SK-N-SH (cell line): ENCODE results near the gene TPP2. TPM values are rescaled to one million over a fixed set of nuclear protein-coding genes. Genes with fewer than 3 reads are reported as not detected.

Experiments used
- CTCF ChIA-PET: fragments of 300-600, 350-600 bp; formaldehyde crosslinking; extraction: SDS; loops from one replicate; lab custom pipeline; 2021; lab: Yijun Ruan, JAX
- POLR2A ChIA-PET: fragments of 350-600 bp; sonication (Branson Sonifier 250); formaldehyde crosslinking; extraction: SDS; loops from one replicate; lab custom pipeline; 2020; ENCODE audit warnings: antibody characterized with exemption, inconsistent platforms; lab: Yijun Ruan, JAX
- DNase-seq: peaks from one replicate; pipeline ENCODE4 v3.0.0; 2012
- H2AFZ ChIP-seq: fragments of 200-600 bp; sonication (generic); 2 replicates; pipeline ENCODE4 v1.8.1; 2016; ENCODE audit warnings: antibody characterized with exemption, mild to moderate bottlenecking, low read depth
- H3F3A ChIP-seq: fragments of 200-600 bp; sonication (generic); replicated peaks from 2 replicates; pipeline ENCODE3; 2016; ENCODE audit warnings: antibody characterized with exemption, mild to moderate bottlenecking; ENCODE audit not compliant: insufficient read depth
- H3K27ac ChIP-seq, 2 experiments: fragments of 200-500 bp in 1 of 2; fragments of 200-600 bp in 1 of 2; sonication (Bioruptor generic) in 1 of 2; sonication (generic), shearing (Covaris generic) in 1 of 2; 2 replicates each; pipeline versions ENCODE4 v1.5.1 to v1.6.1; 2014 to 2016; ENCODE audit warnings: low read depth in 2 of 2, inconsistent platforms in 1 of 2, low read length in 1 of 2, mild to moderate bottlenecking in 1 of 2, mixed read lengths in 1 of 2
- H3K27me3 ChIP-seq: fragments of 200-600 bp; sonication (generic), shearing (Covaris generic); 2 replicates; pipeline ENCODE4 v1.6.1; 2016; ENCODE audit warnings: mixed run types; ENCODE audit not compliant: insufficient read depth
- H3K36me3 ChIP-seq, 2 experiments: fragments of 200-500 bp in 1 of 2; fragments of 200-600 bp in 1 of 2; sonication (Bioruptor generic) in 1 of 2; sonication (generic) in 1 of 2; replicated peaks in 1 of 2; 2 replicates each; pipeline versions ENCODE3 to v1.5.1; 2014 to 2016; ENCODE audit warnings: low read length in 1 of 2, mild to moderate bottlenecking in 1 of 2; ENCODE audit not compliant: insufficient read depth in 2 of 2, control insufficient read depth in 1 of 2
- H3K4me1 ChIP-seq, 2 experiments: fragments of 200-500 bp in 1 of 2; fragments of 200-600 bp in 1 of 2; sonication (Bioruptor generic) in 1 of 2; sonication (generic), shearing (Covaris generic) in 1 of 2; 2 replicates each; pipeline versions ENCODE4 v1.5.1 to v1.6.1; 2014 to 2016; ENCODE audit warnings: low read depth in 1 of 2, low read length in 1 of 2, mixed run types in 1 of 2; ENCODE audit not compliant: insufficient read depth in 2 of 2, control insufficient read depth in 1 of 2
- H3K4me2 ChIP-seq: fragments of 200-600 bp; sonication (generic), shearing (Covaris generic); 2 replicates; pipeline ENCODE4 v1.6.1; 2017; ENCODE audit warnings: mixed run types
- H3K4me3 ChIP-seq, 2 experiments: fragments of 200-500 bp in 1 of 2; fragments of 200-600 bp in 1 of 2; sonication (Bioruptor generic) in 1 of 2; sonication (generic), shearing (Covaris generic) in 1 of 2; 2 replicates each; pipeline versions ENCODE4 v1.5.1 to v1.8.1; 2014 to 2016; ENCODE audit warnings: low read depth in 2 of 2, inconsistent platforms in 1 of 2, low read length in 1 of 2, mild to moderate bottlenecking in 1 of 2, mixed read lengths in 1 of 2, moderate library complexity in 1 of 2
- H3K79me2 ChIP-seq: fragments of 200-600 bp; sonication (generic); 2 replicates; pipeline ENCODE4 v1.8.1; 2017; ENCODE audit warnings: mild to moderate bottlenecking; ENCODE audit not compliant: insufficient read depth
- H3K9ac ChIP-seq: fragments of 200-600 bp; sonication (generic); 2 replicates; pipeline ENCODE4 v1.6.1; 2017; ENCODE audit warnings: mixed run types
- H3K9me2 ChIP-seq: fragments of 200-600 bp; sonication (generic); 2 replicates; pipeline ENCODE4 v1.6.1; 2017; ENCODE audit warnings: mixed run types
- H3K9me3 ChIP-seq: fragments of 200-600 bp; sonication (generic); 2 replicates; pipeline ENCODE4 v1.6.1; 2017; ENCODE audit warnings: mixed run types, mild to moderate bottlenecking, moderate library complexity
- H4K20me1 ChIP-seq: fragments of 200-600 bp; sonication (generic); 2 replicates; pipeline ENCODE4 v1.6.1; 2017; ENCODE audit warnings: mild to moderate bottlenecking, mixed run types; ENCODE audit not compliant: insufficient read depth
- CHD2 ChIP-seq: fragments of 150-350 bp; IDR thresholded peaks from 2 replicates; pipeline ENCODE4 v1.6.1; 2018; ENCODE audit warnings: low read length; ENCODE audit not compliant: partially characterized antibody
- EP300 ChIP-seq, 2 experiments: IDR thresholded peaks; 2 replicates each; pipeline versions ENCODE4 v1.4.0 to v1.6.1; 2012; ENCODE audit warnings: borderline replicate concordance in 1 of 2, low read depth in 1 of 2, low read length in 1 of 2
- RAD21 ChIP-seq: IDR thresholded peaks from 2 replicates; pipeline ENCODE4 v1.6.1; 2012; ENCODE audit warnings: mild to moderate bottlenecking, low read length
- RCOR1 ChIP-seq: fragments of 150-350 bp; IDR thresholded peaks from 2 replicates; pipeline ENCODE4 v1.6.1; 2017; ENCODE audit warnings: antibody characterized with exemption, low read length
- REST ChIP-seq: IDR thresholded peaks from 2 replicates; pipeline ENCODE4 v1.6.1; 2012; ENCODE audit warnings: mild to moderate bottlenecking, low read depth, low read length, moderate library complexity
- SMC3 ChIP-seq: IDR thresholded peaks from 2 replicates; pipeline ENCODE4 v1.6.1; 2012; ENCODE audit warnings: low read depth, low read length, improper control_type of control experiment
- TEAD4 ChIP-seq: IDR thresholded peaks from 2 replicates; pipeline ENCODE4 v1.4.0; 2012; ENCODE audit warnings: mild to moderate bottlenecking, borderline replicate concordance; ENCODE audit not compliant: insufficient read depth
- WGBS: methylation state at CpG from one replicate; pipeline ENCODE4 v1.1.6; 2017; ENCODE audit warnings: low lambda C conversion rate; 5-methylcytosine and 5-hydroxymethylcytosine counted together
- polyA plus RNA-seq, 3 experiments: library from polyadenylated mRNA; depleted of rRNA; stranded (reverse); fragments of >200 nt; gene quantifications; 2 replicates each; pipeline ENCODE4 v1.2.3, GENCODE V29; 2012
- TF ChIP-seq, protein P1 (sequence below): fragments of 200-600 bp; sonication (generic); IDR thresholded peaks from 2 replicates; pipeline ENCODE4 v1.6.1; 2017; ENCODE audit warnings: antibody characterized with exemption, mild to moderate bottlenecking, moderate library complexity
- TF ChIP-seq, protein P2 (sequence below): IDR thresholded peaks from 2 replicates; pipeline ENCODE4; 2012

The TPP2 gene
- polyA plus RNA-seq, 1 of the 3 experiments (the other 2 are of a cell fraction): 8.3 TPM

DNA sequence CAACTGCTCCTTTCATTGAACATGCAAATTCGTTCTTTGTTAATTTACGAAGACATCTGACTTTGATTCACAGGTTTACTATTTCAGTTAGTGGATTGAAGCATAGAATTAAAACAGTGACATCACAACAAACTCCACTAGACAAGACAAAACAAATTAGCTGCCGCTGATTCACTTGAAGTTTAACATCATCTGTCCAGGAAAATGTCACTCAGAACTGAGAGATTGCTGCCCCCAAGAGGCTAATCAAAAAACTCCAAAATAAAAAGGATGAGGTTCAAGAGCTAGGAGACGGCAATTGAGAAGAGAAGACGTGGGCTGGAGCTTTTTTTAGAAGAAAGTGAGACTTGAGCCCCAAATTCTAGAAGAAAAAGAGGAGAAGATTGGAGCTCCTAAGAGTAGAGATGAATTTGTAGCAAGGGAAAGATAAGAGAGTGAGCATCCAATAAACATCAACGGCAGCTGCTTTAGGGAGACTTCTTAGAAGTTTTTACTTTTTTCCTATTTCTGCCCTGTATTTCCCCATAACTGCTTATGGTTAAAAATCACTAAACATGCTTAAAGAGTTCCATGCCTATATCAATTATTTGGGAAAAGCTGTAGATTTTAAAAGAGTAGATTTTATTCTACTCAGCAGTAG is 40.8 kb upstream of the TPP2 start:
- Histone ChIP-seq H3K4me2 (no peak overlapping the region), H3K4me3 (no peak overlapping the region), H3K9ac (no peak overlapping the region), H3K79me2 (no peaks in the 10 kb centered on the region), H3K36me3 (no peaks in the 10 kb centered on the region), H3F3A (no peaks in the 10 kb centered on the region), H2AFZ (no peak overlapping the region), H3K9me2 (no peaks in the 10 kb centered on the region), H3K27ac (peak overlapping the region in 1 of 2 experiments; percentile 55; a peak in 2 of 4 replicates), H4K20me1 (no peaks in the 10 kb centered on the region), H3K27me3 (no peaks in the 10 kb centered on the region), H3K9me3 (no peaks in the 10 kb centered on the region), H3K4me1 (peaks cover 0 to 2% of the 10 kb centered on the region in 2 experiments; a peak in 2 of 4 replicates)
- TF ChIP-seq, protein P1, sequence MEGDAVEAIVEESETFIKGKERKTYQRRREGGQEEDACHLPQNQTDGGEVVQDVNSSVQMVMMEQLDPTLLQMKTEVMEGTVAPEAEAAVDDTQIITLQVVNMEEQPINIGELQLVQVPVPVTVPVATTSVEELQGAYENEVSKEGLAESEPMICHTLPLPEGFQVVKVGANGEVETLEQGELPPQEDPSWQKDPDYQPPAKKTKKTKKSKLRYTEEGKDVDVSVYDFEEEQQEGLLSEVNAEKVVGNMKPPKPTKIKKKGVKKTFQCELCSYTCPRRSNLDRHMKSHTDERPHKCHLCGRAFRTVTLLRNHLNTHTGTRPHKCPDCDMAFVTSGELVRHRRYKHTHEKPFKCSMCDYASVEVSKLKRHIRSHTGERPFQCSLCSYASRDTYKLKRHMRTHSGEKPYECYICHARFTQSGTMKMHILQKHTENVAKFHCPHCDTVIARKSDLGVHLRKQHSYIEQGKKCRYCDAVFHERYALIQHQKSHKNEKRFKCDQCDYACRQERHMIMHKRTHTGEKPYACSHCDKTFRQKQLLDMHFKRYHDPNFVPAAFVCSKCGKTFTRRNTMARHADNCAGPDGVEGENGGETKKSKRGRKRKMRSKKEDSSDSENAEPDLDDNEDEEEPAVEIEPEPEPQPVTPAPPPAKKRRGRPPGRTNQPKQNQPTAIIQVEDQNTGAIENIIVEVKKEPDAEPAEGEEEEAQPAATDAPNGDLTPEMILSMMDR: peak; percentile 64
- TF ChIP-seq RAD21: peak; percentile 92
- TF ChIP-seq SMC3: peak; percentile 70
- no peak for TF ChIP-seq REST
- TF ChIP-seq CHD2: peak; percentile 32
- TF ChIP-seq EP300 (IDR thresholded peaks at IDR 0.05; ENCODE audit: borderline replicate concordance in 1 of 2, low read depth in 1 of 2, low read length in 1 of 2): no peak
- TF ChIP-seq, protein P2, sequence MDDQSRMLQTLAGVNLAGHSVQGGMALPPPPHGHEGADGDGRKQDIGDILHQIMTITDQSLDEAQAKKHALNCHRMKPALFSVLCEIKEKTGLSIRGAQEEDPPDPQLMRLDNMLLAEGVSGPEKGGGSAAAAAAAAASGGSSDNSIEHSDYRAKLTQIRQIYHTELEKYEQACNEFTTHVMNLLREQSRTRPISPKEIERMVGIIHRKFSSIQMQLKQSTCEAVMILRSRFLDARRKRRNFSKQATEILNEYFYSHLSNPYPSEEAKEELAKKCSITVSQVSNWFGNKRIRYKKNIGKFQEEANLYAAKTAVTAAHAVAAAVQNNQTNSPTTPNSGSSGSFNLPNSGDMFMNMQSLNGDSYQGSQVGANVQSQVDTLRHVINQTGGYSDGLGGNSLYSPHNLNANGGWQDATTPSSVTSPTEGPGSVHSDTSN: peak; percentile 31
- 0 out of 2 replicates have a peak, but pooled peaks have one; percentile 24 for TF ChIP-seq RCOR1
- TF ChIP-seq TEAD4: no peak
- POLR2A ChIA-PET: interaction anchor here (1.3 to 1.7 kb wide), 4 partner anchors 16 to 614 kb away, joined by 3 to 19 read pairs (median 7); no protein-coding TSS in a partner anchor
- DNase-seq: peak; percentile 47
- 26% methylated on average over 6 of the region's 6 CpGs for WGBS
- CTCF ChIA-PET: interaction anchor here (0.6 to 5.4 kb wide), 80 partner anchors 8 to 1411 kb away, joined by 3 to 67 read pairs (median 4); partner anchors contain the start of gene FGF14
